ENCODE measurements around the gene METTL13.

GRCh38 chr1:171799166-171799565 is 17.7 kb downstream of the METTL13 start:
- TF ChIP-seq, protein P1, sequence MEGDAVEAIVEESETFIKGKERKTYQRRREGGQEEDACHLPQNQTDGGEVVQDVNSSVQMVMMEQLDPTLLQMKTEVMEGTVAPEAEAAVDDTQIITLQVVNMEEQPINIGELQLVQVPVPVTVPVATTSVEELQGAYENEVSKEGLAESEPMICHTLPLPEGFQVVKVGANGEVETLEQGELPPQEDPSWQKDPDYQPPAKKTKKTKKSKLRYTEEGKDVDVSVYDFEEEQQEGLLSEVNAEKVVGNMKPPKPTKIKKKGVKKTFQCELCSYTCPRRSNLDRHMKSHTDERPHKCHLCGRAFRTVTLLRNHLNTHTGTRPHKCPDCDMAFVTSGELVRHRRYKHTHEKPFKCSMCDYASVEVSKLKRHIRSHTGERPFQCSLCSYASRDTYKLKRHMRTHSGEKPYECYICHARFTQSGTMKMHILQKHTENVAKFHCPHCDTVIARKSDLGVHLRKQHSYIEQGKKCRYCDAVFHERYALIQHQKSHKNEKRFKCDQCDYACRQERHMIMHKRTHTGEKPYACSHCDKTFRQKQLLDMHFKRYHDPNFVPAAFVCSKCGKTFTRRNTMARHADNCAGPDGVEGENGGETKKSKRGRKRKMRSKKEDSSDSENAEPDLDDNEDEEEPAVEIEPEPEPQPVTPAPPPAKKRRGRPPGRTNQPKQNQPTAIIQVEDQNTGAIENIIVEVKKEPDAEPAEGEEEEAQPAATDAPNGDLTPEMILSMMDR (IDR thresholded peaks at IDR 0.05) = no peak
- no peak for TF ChIP-seq EZH2 (IDR thresholded peaks at IDR 0.05; ENCODE audit: borderline replicate concordance, insufficient read depth, low read depth, low read length, poor library complexity, severe bottlenecking)

All from B cell (primary cell).